NCI-H2107 treated with DMSO at 0.1 percent for 48 hours (cell line): ENCODE data around the gene ZDHHC7.
"Not testable (repeated sequence)": the region's sequence is repeated elsewhere in the genome, so short reads cannot be mapped to it uniquely, and the experiment has no call there.

Source experiments
- DNase-seq: peaks from one replicate; lab custom pipeline; 2025; ENCODE audit not compliant: unreplicated experiment; lab: John Stamatoyannopoulos, UW

The ZDHHC7 gene

DNA sequence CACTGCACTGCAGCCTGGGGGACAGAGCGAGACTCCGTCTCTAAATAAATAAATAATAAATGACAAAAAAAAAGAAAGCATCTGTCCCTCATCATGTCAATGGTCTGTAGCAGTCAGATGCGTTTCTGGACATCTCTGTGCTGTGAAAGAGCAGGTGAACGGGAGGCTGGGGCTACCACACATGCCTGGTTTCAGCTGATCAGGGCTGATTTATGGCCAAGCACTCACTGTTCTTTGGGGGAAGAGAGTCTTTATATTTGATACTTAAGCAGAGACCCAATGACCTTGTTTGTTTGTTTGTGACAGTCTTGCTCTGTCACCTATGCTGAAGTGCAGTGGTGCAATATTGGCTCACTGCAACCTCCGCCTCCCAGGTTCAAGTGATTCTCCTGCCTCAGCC is 33.7 kb upstream of the ZDHHC7 start:
- no peak for DNase-seq

GRCh38 chr16:85042606-85043005 is 31.3 kb upstream of the ZDHHC7 start:
- DNase-seq: no peak

GRCh38 chr16:85042167-85042526 is 30.8 kb upstream of the ZDHHC7 start:
- no peak for DNase-seq

GRCh38 chr16:85041219-85042166 is 30.2 kb upstream of the ZDHHC7 start:
- DNase-seq: no peak

DNA sequence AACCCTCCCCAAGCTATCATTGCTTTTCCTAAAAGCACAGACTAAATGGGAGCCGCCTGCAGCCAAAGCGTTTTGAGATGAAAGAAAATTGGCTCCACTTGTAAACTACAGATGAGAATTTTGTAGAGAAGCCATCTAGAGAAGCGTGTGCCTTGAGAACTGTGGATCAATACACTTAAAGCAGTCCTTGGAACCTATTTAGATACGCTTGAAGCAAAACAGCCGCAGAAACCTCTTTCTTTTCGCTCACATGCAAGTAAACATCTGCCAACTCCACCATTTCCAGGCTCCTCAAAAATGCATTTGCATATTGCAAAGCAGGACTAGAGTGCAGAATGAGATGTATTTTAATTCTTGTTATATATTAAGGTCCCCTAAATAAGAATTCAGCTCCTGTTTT is 29.4 kb upstream of the ZDHHC7 start:
- no peak for DNase-seq

- DNase-seq: no peak
These were observed 26.4 kb upstream of the ZDHHC7 start for GRCh38 chr16:85037721-85038120.

DNA sequence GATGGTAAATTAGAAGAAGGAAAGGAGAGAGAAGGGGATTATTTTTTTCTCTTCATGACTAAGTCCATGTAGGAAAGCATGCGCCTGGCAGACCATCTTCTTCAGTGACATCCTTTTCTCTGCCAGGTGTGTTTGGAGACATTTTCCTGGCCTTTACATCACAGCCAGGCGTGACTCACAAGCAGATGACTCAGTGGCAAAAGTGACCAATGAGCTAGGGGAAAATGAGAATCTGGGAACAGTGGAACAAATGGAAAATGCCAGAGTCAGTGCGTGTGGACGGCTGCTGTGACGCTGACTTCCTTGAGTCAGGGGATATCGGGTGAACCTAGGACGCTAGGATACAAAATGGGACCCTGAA is 25.7 kb upstream of the ZDHHC7 start:
- no peak for DNase-seq

DNA sequence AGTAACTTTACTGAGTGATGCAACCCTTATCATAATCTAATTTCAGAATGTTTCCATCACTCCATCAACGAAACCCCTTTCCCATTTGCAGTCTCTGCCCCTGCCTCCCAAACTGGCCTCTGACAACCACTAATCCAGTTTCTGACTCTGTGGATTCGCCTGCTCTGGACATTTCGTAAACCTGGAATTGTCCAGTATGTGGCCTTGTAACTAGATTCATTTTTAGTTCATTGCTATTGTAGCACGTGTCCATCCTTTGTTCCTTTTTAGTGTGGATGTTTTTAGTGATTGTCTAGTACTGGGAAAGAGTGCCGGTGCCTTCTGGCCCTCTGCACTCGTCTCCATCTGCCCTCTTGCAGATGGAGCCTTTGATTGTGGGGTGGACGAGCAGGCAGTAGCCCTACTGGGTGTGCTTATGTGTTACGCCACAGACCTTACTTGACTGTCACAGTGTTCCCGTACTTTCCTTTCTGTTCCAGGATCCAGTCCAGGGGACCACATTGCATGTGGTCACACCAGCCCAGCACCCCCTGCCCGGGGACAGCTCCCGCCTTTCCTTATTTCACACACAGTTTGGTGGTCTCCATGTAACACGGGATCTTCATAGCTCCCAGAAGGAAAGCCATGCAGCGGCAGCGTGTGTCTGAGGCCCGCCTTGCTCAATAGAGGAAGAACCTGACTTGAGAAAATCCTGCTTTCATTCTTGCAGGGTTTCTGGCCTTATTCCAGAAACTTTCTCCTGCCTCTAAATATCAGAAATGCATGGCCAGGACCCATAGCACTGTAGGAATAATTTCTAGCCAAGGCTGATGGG is 25.1 kb upstream of the ZDHHC7 start:
- DNase-seq: no peak

GRCh38 chr16:85034591-85035433 is 23.5 kb upstream of the ZDHHC7 start:
- DNase-seq: no peak

- no peak for DNase-seq
These were observed 21.8 kb upstream of the ZDHHC7 start for GRCh38 chr16:85033171-85033570.

- DNase-seq: not testable (repeated sequence)
These were observed 20.9 kb upstream of the ZDHHC7 start for GRCh38 chr16:85032187-85032586.

GRCh38 chr16:85031451-85031850 is 20.1 kb upstream of the ZDHHC7 start:
- DNase-seq: no peak

DNA sequence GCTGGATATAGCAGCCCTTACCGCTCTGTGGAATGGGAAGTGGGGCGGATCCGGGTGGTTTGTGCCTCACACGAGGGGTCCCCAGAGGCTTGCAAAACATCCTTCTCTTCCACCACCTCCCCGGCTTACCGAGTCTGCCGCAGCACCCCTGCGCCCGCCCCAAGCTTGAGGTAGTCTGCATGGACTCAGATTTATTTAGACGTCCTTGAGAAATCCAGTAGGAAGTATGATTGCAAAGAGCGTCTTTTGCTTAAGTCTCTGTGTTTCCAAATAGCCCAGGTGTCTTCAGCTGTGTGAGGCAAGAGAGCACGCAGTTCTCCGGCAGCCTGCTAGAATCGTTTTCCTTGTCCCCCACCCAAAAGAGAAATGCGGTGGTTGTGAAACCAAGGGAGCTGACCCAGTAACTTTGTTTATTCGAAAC is 18.7 kb upstream of the ZDHHC7 start:
- DNase-seq: no peak

DNA sequence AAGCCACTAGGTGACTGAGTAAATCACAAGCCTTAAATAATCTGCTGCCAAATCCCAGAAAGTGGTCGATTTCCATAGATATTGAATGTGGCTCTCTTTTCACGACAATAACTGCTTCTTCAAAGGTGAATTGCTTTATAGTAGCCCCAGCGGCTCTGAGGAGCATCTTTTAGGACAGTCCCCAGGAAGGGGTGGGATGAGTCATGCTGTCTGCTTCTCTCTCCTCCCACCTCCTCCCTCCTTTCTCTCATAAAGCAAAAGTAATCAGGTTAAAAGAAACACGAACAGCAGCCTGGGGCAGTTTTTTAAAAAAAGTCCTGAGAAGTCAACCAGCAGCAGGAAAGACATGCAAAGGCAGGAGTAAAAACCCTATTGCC is 18.1 kb upstream of the ZDHHC7 start:
- DNase-seq: no peak

DNA sequence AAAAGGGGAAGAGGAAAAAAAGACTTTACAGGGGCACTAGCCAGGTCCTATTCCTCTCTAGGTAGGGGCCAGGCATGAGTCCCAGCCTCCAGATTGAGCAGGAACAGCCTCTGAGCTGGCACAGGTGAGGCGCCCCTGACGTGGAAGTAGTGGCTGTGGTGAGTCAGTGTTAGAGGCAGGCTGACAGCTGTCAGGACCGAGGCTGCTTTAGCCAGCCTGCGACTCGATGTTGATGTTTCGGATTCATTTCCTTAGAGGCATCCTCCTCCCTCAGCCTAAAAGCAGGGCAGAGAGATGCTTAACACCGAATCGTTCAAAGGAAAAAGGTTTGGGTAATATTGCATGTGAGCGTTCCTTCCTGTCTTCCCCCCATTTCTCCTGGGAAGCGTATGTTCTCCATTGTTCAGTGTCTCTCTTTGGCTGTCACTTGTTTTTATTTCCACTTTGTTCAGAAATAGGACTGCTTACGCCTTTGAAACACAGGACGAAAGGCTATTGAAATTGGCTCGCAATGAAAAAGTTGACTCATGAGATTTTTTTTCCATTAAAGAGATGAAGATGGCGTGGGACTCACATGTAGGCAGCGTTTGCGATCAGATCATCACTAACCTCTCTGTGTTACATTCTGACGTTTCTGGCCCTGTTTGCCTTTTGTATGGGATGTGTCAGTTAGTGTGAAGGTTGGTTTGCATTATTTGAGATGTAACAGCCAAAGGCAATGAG is 17.5 kb upstream of the ZDHHC7 start:
- DNase-seq: peak; percentile 33

DNA sequence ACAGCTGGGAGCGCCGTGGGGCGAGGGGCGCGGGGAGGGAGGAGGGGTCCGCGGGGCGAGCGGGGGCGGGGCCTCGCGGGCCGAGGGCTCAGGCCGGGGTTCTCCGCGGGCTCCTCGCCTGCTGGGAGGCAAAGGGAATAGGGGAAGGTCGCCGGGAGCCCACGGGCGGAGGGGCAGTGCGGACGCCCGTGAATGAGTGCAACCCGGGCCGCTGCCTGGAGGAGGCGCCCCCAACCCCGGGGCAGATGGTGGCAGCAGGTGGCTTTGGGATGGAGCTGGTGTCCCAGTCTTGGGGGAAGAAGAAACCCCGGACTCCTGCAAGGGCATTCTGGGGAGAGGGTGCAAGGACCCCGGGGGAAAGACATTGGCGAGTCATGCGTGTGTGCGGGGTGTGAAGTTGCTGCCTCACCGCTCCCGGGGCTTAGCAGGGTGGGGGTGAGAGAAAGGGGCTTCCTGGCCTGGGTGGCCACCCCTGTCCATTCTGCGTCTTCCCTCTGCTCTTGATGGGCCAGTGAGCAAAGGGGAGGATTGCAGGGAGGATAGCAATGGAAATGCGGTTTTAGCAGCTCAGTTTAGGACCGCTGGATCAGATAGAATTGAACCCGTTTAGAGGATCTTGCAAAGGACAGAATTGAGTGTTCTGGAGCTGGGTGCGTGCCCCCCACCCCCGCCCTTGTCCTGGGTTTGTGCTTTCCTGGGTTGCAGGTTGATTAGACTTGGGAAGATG is 16.8 kb upstream of the ZDHHC7 start:
- DNase-seq: no peak

GRCh38 chr16:85027349-85027957 is 16.1 kb upstream of the ZDHHC7 start, which contains the start of gene KIAA0513:
TSS of gene KIAA0513 (plus strand) at chr16:85027795. CDS start at chr16:85067072, 39,277 bp downstream.
- DNase-seq: peak; percentile 51

GRCh38 chr16:85026703-85027102 is 15.4 kb upstream of the ZDHHC7 start:
- DNase-seq: no peak
